Progenitor cell of endocrine pancreas (in vitro differentiated cells): ENCODE measurements around the gene YPEL2. TPM values are rescaled to one million over a fixed set of nuclear protein-coding genes. Genes with fewer than 3 reads are reported as not detected.

ENCODE experiments used
- DNase-seq: peaks from one replicate; pipeline ENCODE4 v3.0.0; 2021; ENCODE audit warnings: low spot score; ENCODE audit not compliant: unreplicated experiment
- H3K27ac Mint-ChIP-seq: 2 replicates; pipeline ENCODE4 v1.8.0; 2021; ENCODE audit warnings: mild to moderate bottlenecking, moderate library complexity, mixed read lengths
- H3K27me3 Mint-ChIP-seq: 2 replicates; pipeline ENCODE4 v1.8.0; 2021; ENCODE audit warnings: mixed read lengths
- H3K36me3 Mint-ChIP-seq: 2 replicates; pipeline ENCODE4 v1.8.0; 2022; ENCODE audit warnings: mixed read lengths; ENCODE audit not compliant: insufficient read depth
- H3K4me1 Mint-ChIP-seq: 2 replicates; pipeline ENCODE4 v1.8.0; 2021; ENCODE audit warnings: low read depth, mixed read lengths
- H3K4me3 Mint-ChIP-seq: 2 replicates; pipeline ENCODE4 v1.8.0; 2021; ENCODE audit warnings: low read depth, mild to moderate bottlenecking, moderate library complexity, mixed read lengths
- H3K9me3 Mint-ChIP-seq: 2 replicates; pipeline ENCODE4 v1.8.0; 2021; ENCODE audit warnings: low read depth, mixed read lengths
- CTCF ChIP-seq: fragments of 200-600 bp; sonication (generic); IDR thresholded peaks from one replicate; pipeline ENCODE4 v1.5.0; 2021; ENCODE audit warnings: antibody characterized with exemption, mild to moderate bottlenecking; ENCODE audit not compliant: unreplicated experiment
- total RNA-seq: library from RNA; stranded (reverse); gene quantifications from 2 replicates; pipeline ENCODE4 v1.2.1, GENCODE V29; 2021

YPEL2 gene
- total RNA-seq, 1 donor from 2014 or later, result 39.9 TPM

DNA sequence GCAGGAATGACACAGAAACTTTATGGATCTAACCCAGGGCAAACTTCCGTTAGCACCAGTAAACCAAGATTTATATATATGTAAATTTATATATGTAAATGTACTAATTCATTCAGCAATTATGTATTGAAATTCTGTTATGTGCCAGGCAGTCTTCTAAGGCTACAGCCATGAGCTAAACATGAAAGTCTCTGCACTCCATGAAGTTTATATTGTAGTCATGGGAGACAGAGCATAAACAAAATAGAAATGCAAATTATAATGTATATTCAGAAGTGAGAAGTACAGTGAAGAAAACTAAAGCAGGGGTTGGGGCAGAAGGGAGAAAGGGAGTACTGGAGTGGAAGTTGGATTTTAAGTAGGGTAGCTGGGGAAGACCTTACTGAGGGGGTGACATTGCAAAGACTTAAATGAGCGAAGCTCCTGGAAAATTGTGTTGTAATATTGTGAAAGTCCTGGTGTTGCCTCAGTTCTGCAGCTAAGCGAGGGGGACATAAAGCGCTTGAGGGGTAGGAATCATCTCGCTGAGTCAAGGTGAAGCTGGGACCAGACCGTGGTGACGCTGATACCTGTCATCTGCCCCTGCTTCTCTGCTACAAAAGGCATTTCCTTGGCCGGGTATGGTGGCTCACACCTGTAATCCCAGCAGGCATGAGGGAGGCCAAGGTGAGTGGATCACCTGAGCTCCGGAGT is 64.8 kb downstream of the YPEL2 start:
- Mint-ChIP-seq H3K27me3 (no peaks in the 10 kb centered on the region), H3K4me3 (no peak overlapping the region), H3K4me1 (peaks cover 27% of the 10 kb centered on the region), H3K36me3 (peaks cover 46% of the 10 kb centered on the region), H3K27ac (peak overlapping the region; percentile 62), H3K9me3 (no peaks in the 10 kb centered on the region)
- TF ChIP-seq CTCF, result no peak
- no peak for DNase-seq

GRCh38 chr17:59397316-59398073 is 66.0 kb downstream of the YPEL2 start:
- no peak for DNase-seq
- peaks cover 41% of the 10 kb centered on the region for H3K36me3 Mint-ChIP-seq
- H3K27me3 Mint-ChIP-seq, result no peaks in the 10 kb centered on the region
- no peak overlapping the region for H3K4me3 Mint-ChIP-seq
- no peak for TF ChIP-seq CTCF
- H3K9me3 Mint-ChIP-seq, result no peaks in the 10 kb centered on the region
- peak overlapping the region; percentile 59 for H3K27ac Mint-ChIP-seq
- H3K4me1 Mint-ChIP-seq, result peaks cover 34% of the 10 kb centered on the region

DNA sequence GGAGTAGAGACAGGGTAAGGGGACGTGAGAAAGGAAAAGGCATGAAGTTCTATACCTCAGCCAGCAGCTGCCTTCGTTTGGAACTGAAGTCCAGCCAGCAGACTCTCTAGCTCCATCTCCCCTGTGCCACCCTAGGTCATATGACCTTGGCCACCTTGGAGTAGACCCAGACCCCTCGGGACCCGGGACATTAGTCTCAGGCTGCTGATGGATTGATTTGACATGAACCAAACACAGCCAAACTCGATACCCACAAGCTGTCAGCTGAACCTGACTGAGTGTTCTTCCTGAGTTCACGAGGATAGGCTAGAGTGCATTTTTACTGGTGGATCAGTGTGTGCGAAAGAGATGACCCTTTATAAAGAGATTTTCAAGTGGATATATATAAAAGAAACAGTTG is 68.5 kb downstream of the YPEL2 start:
- no peaks in the 10 kb centered on the region for H3K27me3 Mint-ChIP-seq
- H3K4me3 Mint-ChIP-seq, result peak overlapping the region; percentile 40
- peaks cover 40% of the 10 kb centered on the region for H3K36me3 Mint-ChIP-seq
- no peaks in the 10 kb centered on the region for H3K9me3 Mint-ChIP-seq
- no peak for TF ChIP-seq CTCF
- peaks cover 32% of the 10 kb centered on the region for H3K4me1 Mint-ChIP-seq
- H3K27ac Mint-ChIP-seq, result peak overlapping the region; percentile 84
- DNase-seq, result no peak

DNA sequence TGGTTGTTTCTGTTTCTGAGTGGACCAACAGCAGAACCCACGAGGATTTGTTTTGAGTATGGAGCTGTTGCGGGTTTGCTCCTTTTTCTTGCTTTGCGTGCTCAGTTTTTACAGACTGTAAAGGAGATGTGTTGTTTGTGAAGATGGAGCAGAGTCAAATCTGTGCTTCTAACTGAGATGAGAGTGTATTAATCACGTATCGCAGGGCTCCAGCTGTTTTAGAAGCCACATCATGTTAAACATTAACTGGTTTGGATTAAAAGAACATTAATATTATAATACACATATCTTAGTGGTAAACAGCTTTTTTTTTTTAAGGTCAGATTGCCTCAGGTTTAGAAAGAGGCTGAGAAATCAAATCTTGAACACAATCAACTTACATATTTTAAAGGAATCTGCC is 69.4 kb downstream of the YPEL2 start:
- no peaks in the 10 kb centered on the region for H3K27me3 Mint-ChIP-seq
- DNase-seq, result no peak
- peak overlapping the region; percentile 62 for H3K27ac Mint-ChIP-seq
- H3K36me3 Mint-ChIP-seq, result peaks cover 36% of the 10 kb centered on the region
- no peaks in the 10 kb centered on the region for H3K9me3 Mint-ChIP-seq
- no peak overlapping the region for H3K4me3 Mint-ChIP-seq
- TF ChIP-seq CTCF, result no peak
- peaks cover 34% of the 10 kb centered on the region for H3K4me1 Mint-ChIP-seq

- Mint-ChIP-seq H3K4me1 (peaks cover 38% of the 10 kb centered on the region), H3K36me3 (peaks cover 34% of the 10 kb centered on the region), H3K4me3 (peak overlapping the region; percentile 53), H3K27me3 (no peaks in the 10 kb centered on the region), H3K27ac (peak overlapping the region; percentile 67), H3K9me3 (no peaks in the 10 kb centered on the region)
- DNase-seq, result no peak
- no peak for TF ChIP-seq CTCF
Measured at GRCh38 chr17:59401274-59401673, 69.8 kb downstream of the YPEL2 start.
